ENCODE results near the gene MDK. TPM values are rescaled to one million over a fixed set of nuclear protein-coding genes. Genes with fewer than 3 reads are reported as not detected.

The MDK gene
- total and polyA plus RNA-seq, 2 experiments from 2014 or later, result 562 to 1,225 TPM

GRCh38 chr11:46373787-46374740 is 7.4 kb upstream of the MDK start:
- no peak for DNase-seq (ENCODE audit: low spot score)
- Histone ChIP-seq H3K27me3 (no peaks in the 10 kb centered on the region), H3K4me1 (ENCODE audit: insufficient read depth) (no peaks in the 10 kb centered on the region), H3K79me2 (no peaks in the 10 kb centered on the region), H3K9me3 (ENCODE audit: low read depth) (no peaks in the 10 kb centered on the region), H3K27ac (no peak overlapping the region), H2AFZ (no peak overlapping the region), H3K4me2 (no peak overlapping the region), H4K20me1 (ENCODE audit: insufficient read depth, poor library complexity, severe bottlenecking) (no peaks in the 10 kb centered on the region), H3K9me2 (replicated peaks; ENCODE audit: insufficient read depth) (no peaks in the 10 kb centered on the region), H3K4me3 (no peak overlapping the region), H3K36me3 (replicated peaks; ENCODE audit: insufficient read depth, low read depth) (no peaks in the 10 kb centered on the region)
- WGBS (ENCODE audit: low lambda C conversion rate, missing lambda C conversion rate), result 82% methylated on average over 20 of the region's 30 CpGs
- no peak for TF ChIP-seq EZH2 (IDR thresholded peaks at IDR 0.05; ENCODE audit: borderline replicate concordance)
- no peak for TF ChIP-seq EZH2phosphoT487 (IDR thresholded peaks at IDR 0.05; ENCODE audit: low read depth, severe bottlenecking, unreplicated experiment)
- no peak for TF ChIP-seq CTCF (IDR thresholded peaks at IDR 0.05; ENCODE audit: poor library complexity)

GRCh38 chr11:46374815-46375214 is 6.7 kb upstream of the MDK start:
- DNase-seq (ENCODE audit: low spot score), result no peak
- Histone ChIP-seq H2AFZ (no peak overlapping the region), H3K79me2 (no peaks in the 10 kb centered on the region), H3K9me3 (ENCODE audit: low read depth) (no peaks in the 10 kb centered on the region), H3K27me3 (no peaks in the 10 kb centered on the region), H4K20me1 (ENCODE audit: insufficient read depth, poor library complexity, severe bottlenecking) (no peaks in the 10 kb centered on the region), H3K4me1 (ENCODE audit: insufficient read depth) (peaks cover 7% of the 10 kb centered on the region), H3K9me2 (replicated peaks; ENCODE audit: insufficient read depth) (no peaks in the 10 kb centered on the region), H3K4me3 (no peak overlapping the region), H3K36me3 (replicated peaks; ENCODE audit: insufficient read depth, low read depth) (no peaks in the 10 kb centered on the region), H3K4me2 (no peak overlapping the region), H3K27ac (no peak overlapping the region)
- 95% methylated on average over 15 of the region's 15 CpGs for WGBS (ENCODE audit: low lambda C conversion rate, missing lambda C conversion rate)
- no peak for TF ChIP-seq EZH2 (IDR thresholded peaks at IDR 0.05; ENCODE audit: borderline replicate concordance)
- no peak for TF ChIP-seq EZH2phosphoT487 (IDR thresholded peaks at IDR 0.05; ENCODE audit: low read depth, severe bottlenecking, unreplicated experiment)
- no peak for TF ChIP-seq CTCF (IDR thresholded peaks at IDR 0.05; ENCODE audit: poor library complexity)

DNA sequence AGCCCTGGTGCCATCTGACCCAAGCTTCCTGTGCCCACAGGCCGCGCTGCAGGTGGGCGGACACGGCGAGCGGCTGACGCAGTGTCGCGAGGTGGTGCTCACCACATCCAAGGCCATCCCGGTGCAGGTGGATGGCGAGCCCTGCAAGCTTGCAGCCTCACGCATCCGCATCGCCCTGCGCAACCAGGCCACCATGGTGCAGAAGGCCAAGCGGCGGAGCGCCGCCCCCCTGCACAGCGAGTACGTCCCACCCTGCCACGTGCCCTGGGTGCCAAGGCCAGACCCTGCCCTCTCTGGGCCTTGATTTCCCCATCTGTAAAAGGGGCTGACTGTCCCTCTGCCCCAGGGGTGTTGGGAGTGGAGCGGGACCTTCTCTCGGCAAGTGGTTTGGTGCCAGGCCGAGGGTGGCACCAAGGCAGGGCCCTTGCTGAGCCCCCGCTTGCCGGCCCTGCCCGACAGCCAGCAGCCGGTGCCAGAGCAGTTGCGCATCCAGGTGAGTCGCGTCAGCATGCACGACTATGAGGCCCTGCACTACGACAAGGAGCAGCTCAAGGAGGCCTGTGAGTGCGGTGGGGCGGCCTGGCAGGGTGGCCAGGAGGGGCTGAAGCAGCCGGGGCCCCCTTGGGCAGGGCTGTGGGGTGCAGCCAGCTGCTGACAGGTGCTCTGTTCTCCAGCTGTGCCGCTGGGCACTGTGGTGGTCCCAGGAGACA is 5.9 kb upstream of the MDK start:
- TF ChIP-seq CTCF (IDR thresholded peaks at IDR 0.05; ENCODE audit: poor library complexity), result no peak
- TF ChIP-seq EZH2 (IDR thresholded peaks at IDR 0.05; ENCODE audit: borderline replicate concordance), result no peak
- no peak for TF ChIP-seq EZH2phosphoT487 (IDR thresholded peaks at IDR 0.05; ENCODE audit: low read depth, severe bottlenecking, unreplicated experiment)
- 97% methylated on average over 38 of the region's 38 CpGs for WGBS (ENCODE audit: low lambda C conversion rate, missing lambda C conversion rate)
- Histone ChIP-seq H3K4me2 (no peak overlapping the region), H3K27me3 (no peaks in the 10 kb centered on the region), H3K9me3 (ENCODE audit: low read depth) (no peaks in the 10 kb centered on the region), H4K20me1 (ENCODE audit: insufficient read depth, poor library complexity, severe bottlenecking) (no peaks in the 10 kb centered on the region), H3K36me3 (replicated peaks; ENCODE audit: insufficient read depth, low read depth) (no peaks in the 10 kb centered on the region), H2AFZ (no peak overlapping the region), H3K4me1 (ENCODE audit: insufficient read depth) (peaks cover 14% of the 10 kb centered on the region), H3K9me2 (replicated peaks; ENCODE audit: insufficient read depth) (no peaks in the 10 kb centered on the region), H3K4me3 (no peak overlapping the region), H3K79me2 (no peaks in the 10 kb centered on the region), H3K27ac (no peak overlapping the region)
- no peak for DNase-seq (ENCODE audit: low spot score)
